NB4 (cell line): Measurements from ENCODE around the gene OR2K2.

ENCODE experiments used
- MYC ChIP-seq: IDR thresholded peaks from 2 replicates; pipeline ENCODE4 v1.6.1; 2011; ENCODE audit warnings: low read depth, low read length
- POLR2A ChIP-seq: IDR thresholded peaks from 2 replicates; pipeline ENCODE4 v1.6.1; 2011; ENCODE audit warnings: mild to moderate bottlenecking; ENCODE audit not compliant: insufficient read length; ENCODE audit errors: extremely low read depth
- TF ChIP-seq, protein P1 (sequence below): IDR thresholded peaks from one replicate; pipeline ENCODE4 v1.5.1; 2012; ENCODE audit warnings: low read depth, low read length
- TF ChIP-seq, protein P2 (sequence below): IDR thresholded peaks from 2 replicates; pipeline ENCODE4 v1.6.1; 2011; ENCODE audit warnings: low read depth, low read length

DNA sequence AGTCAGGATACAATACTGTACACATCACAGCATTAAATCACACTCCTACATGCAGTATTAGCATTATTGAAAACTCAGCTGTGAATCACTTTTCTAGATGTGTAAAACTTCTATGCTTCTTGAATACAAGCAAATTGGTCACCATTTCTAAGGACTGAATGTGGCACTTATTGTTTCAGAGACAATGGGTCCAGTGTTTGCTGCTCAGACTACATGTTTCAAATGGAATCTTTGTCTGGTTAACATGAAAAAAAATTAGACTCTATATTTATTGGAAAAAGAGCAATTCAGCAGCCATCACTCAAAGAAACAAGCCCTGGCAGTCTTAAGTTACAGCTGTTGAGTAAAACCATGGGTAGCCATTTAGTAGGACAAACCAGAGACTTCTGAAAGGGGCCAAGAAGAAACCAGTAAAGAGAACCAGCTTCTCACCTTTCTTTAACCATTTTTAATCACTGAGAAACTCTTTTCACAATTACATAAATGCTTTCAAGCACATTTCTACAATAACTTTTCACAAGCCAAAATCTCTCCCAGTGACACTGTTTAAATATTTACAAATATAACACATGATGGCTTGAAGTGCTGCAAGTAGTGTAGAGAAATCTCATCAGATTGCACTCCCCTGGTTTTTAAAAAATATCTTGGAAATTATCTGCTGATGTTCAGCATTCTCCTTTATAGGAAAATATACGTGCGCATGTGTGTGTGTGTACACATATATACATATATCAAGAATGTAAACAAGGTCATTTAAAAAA is 35.2 kb downstream of the OR2K2 start:
- TF ChIP-seq MYC (no peak), POLR2A (no peak)
- TF ChIP-seq, protein P1, sequence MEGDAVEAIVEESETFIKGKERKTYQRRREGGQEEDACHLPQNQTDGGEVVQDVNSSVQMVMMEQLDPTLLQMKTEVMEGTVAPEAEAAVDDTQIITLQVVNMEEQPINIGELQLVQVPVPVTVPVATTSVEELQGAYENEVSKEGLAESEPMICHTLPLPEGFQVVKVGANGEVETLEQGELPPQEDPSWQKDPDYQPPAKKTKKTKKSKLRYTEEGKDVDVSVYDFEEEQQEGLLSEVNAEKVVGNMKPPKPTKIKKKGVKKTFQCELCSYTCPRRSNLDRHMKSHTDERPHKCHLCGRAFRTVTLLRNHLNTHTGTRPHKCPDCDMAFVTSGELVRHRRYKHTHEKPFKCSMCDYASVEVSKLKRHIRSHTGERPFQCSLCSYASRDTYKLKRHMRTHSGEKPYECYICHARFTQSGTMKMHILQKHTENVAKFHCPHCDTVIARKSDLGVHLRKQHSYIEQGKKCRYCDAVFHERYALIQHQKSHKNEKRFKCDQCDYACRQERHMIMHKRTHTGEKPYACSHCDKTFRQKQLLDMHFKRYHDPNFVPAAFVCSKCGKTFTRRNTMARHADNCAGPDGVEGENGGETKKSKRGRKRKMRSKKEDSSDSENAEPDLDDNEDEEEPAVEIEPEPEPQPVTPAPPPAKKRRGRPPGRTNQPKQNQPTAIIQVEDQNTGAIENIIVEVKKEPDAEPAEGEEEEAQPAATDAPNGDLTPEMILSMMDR, result no peak
- TF ChIP-seq, protein P2, sequence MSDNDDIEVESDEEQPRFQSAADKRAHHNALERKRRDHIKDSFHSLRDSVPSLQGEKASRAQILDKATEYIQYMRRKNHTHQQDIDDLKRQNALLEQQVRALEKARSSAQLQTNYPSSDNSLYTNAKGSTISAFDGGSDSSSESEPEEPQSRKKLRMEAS, result no peak
